A549 (cell line): Measurements from ENCODE around the gene TES.

Source experiments
- POLR2A ChIP-seq: IDR thresholded peaks from 2 replicates; pipeline ENCODE4 v1.6.1; 2012; ENCODE audit warnings: mild to moderate bottlenecking, low read length
- RARB ChIP-seq: fragments of 250-450 bp; sonication (Bioruptor Pico); IDR thresholded peaks from 2 replicates; pipeline ENCODE4 v1.8.0; 2021; ENCODE audit warnings: mild to moderate bottlenecking, moderate library complexity
- TF ChIP-seq, protein P1 (sequence below): fragments of >200 bp; sonication (Bioruptor Twin); formaldehyde crosslinking; IDR thresholded peaks from 3 replicates; pipeline ENCODE4 v1.5.1; 2016

DNA sequence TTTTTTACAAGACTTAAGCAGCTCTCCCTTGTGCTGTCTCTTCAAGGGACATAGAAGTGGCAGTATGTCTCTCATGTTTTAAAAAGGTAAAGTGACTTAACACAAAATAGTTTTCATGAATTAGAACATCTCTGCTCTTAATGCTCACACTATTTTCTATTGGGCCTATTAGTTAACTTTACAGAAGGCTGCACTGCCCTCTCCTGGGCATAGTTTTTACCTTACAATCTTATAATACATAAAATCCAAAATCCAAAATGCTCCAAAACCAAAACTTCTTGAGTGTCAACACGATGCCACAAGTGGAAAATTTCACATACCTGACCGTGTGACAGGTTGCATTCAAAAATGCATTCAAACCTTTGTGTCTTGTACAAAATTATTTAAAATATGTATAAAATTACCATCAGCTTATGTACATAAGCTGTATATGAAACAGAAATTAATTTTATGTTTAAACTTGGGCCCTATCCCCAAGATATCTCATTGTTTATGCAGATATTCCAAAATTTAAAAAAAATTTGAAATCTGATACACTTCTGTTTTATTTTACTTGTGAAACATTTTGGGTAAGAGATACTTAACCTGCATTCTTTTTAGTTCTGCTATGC lies 25.8 kb downstream of the TES start:
- TF ChIP-seq POLR2A (no peak), RARB (CRISPR knock-in tag) (no peak)
- TF ChIP-seq, protein P1, sequence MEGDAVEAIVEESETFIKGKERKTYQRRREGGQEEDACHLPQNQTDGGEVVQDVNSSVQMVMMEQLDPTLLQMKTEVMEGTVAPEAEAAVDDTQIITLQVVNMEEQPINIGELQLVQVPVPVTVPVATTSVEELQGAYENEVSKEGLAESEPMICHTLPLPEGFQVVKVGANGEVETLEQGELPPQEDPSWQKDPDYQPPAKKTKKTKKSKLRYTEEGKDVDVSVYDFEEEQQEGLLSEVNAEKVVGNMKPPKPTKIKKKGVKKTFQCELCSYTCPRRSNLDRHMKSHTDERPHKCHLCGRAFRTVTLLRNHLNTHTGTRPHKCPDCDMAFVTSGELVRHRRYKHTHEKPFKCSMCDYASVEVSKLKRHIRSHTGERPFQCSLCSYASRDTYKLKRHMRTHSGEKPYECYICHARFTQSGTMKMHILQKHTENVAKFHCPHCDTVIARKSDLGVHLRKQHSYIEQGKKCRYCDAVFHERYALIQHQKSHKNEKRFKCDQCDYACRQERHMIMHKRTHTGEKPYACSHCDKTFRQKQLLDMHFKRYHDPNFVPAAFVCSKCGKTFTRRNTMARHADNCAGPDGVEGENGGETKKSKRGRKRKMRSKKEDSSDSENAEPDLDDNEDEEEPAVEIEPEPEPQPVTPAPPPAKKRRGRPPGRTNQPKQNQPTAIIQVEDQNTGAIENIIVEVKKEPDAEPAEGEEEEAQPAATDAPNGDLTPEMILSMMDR, result peak; percentile 89
